Type B pancreatic cell (in vitro differentiated cells): ENCODE results near the gene SLC27A3. TPM values are rescaled to one million over a fixed set of nuclear protein-coding genes. Genes with fewer than 3 reads are reported as not detected.
A peak's percentile ranks its signal among the peaks of the same experiment; 100 is the strongest.
"Not testable (repeated sequence)": the region's sequence is repeated elsewhere in the genome, so short reads cannot be mapped to it uniquely, and the experiment has no call there.

Experiments used
- DNase-seq: peaks from one replicate; pipeline ENCODE4 v3.0.0; 2021; ENCODE audit warnings: mixed read lengths; ENCODE audit not compliant: unreplicated experiment; ENCODE audit errors: extremely low spot score
- H3K27ac Mint-ChIP-seq: 2 replicates; pipeline ENCODE4 v1.8.0; 2021; ENCODE audit warnings: mild to moderate bottlenecking, mixed read lengths
- H3K27me3 Mint-ChIP-seq: 2 replicates; pipeline ENCODE4 v1.8.0; 2021; ENCODE audit warnings: mixed read lengths
- H3K36me3 Mint-ChIP-seq: 2 replicates; pipeline ENCODE4 v1.8.0; 2021; ENCODE audit warnings: mixed read lengths
- H3K4me1 Mint-ChIP-seq: one replicate; pipeline ENCODE4 v1.8.0; 2021; ENCODE audit warnings: mixed read lengths; ENCODE audit not compliant: unreplicated experiment
- H3K4me3 Mint-ChIP-seq: 2 replicates; pipeline ENCODE4 v1.8.0; 2021; ENCODE audit warnings: mild to moderate bottlenecking, mixed read lengths
- H3K9me3 Mint-ChIP-seq: 2 replicates; pipeline ENCODE4 v1.8.0; 2021; ENCODE audit warnings: mixed read lengths
- CTCF ChIP-seq: fragments of 200-600 bp; sonication (generic); conservative IDR thresholded peaks from 2 replicates; pipeline ENCODE4 v1.5.0; 2021; ENCODE audit warnings: antibody characterized with exemption, mild to moderate bottlenecking
- total RNA-seq: library from RNA; stranded (reverse); gene quantifications from 2 replicates; pipeline ENCODE4 v1.2.1, GENCODE V29; 2021; ENCODE audit warnings: low replicate concordance

The SLC27A3 gene
- total RNA-seq, 1 donor from 2014 or later, result 20.6 TPM

- no peak for TF ChIP-seq CTCF
- H3K27me3 Mint-ChIP-seq, result no peaks in the 10 kb centered on the region
- no peaks in the 10 kb centered on the region for H3K36me3 Mint-ChIP-seq
- H3K4me1 Mint-ChIP-seq, result peaks cover 17% of the 10 kb centered on the region
- no peaks in the 10 kb centered on the region for H3K9me3 Mint-ChIP-seq
- no peak overlapping the region for H3K27ac Mint-ChIP-seq
- H3K4me3 Mint-ChIP-seq, result no peak overlapping the region
- DNase-seq, result no peak
Observed at GRCh38 chr1:153780551-153780950, 5.3 kb downstream of the SLC27A3 start.

GRCh38 chr1:153782648-153783047, 7.4 kb downstream of the SLC27A3 start:
- Mint-ChIP-seq H3K27ac (peak overlapping the region; percentile 92), H3K4me3 (peak overlapping the region; percentile 88)
- not testable (repeated sequence) for H3K4me1 Mint-ChIP-seq, H3K27me3 Mint-ChIP-seq, H3K36me3 Mint-ChIP-seq, DNase-seq, H3K9me3 Mint-ChIP-seq

- Mint-ChIP-seq H3K27ac (peak overlapping the region; percentile 92), H3K4me1 (peaks cover 10% of the 10 kb centered on the region), H3K9me3 (no peaks in the 10 kb centered on the region), H3K27me3 (no peaks in the 10 kb centered on the region), H3K36me3 (no peaks in the 10 kb centered on the region), H3K4me3 (peak overlapping the region; percentile 88)
- peak; percentile 95 for DNase-seq
- peak; percentile 50 for TF ChIP-seq CTCF
Observed at GRCh38 chr1:153783233-153784190, 8.3 kb downstream of the SLC27A3 start.

- Mint-ChIP-seq H3K4me1 (peaks cover 17% of the 10 kb centered on the region), H3K27me3 (no peaks in the 10 kb centered on the region), H3K27ac (no peak overlapping the region), H3K4me3 (no peak overlapping the region), H3K9me3 (no peaks in the 10 kb centered on the region), H3K36me3 (no peaks in the 10 kb centered on the region)
- no peak for TF ChIP-seq CTCF
- DNase-seq, result no peak
Observed at GRCh38 chr1:153786038-153786790, 11.0 kb downstream of the SLC27A3 start.

GRCh38 chr1:153789478-153790034, 14.3 kb downstream of the SLC27A3 start:
- Mint-ChIP-seq H3K36me3 (no peaks in the 10 kb centered on the region), H3K4me3 (peak overlapping the region; percentile 19), H3K27ac (no peak overlapping the region), H3K27me3 (no peaks in the 10 kb centered on the region), H3K4me1 (peaks cover 13% of the 10 kb centered on the region), H3K9me3 (no peaks in the 10 kb centered on the region)
- DNase-seq, result no peak
- no peak for TF ChIP-seq CTCF
